HG03558 (cell line): ENCODE measurements around the gene TNS4.
"Not testable (repeated sequence)": the region's sequence is repeated elsewhere in the genome, so short reads cannot be mapped to it uniquely, and the experiment has no call there.

ENCODE experiments used
- ATAC-seq: cut with Tn5 transposase; IDR thresholded peaks from one replicate; pipeline ENCODE4 v1.9.1; 2021; ENCODE audit warnings: moderate number of reproducible peaks; ENCODE audit not compliant: unreplicated experiment; ENCODE audit errors: extremely low read depth

TNS4 gene, protein sequence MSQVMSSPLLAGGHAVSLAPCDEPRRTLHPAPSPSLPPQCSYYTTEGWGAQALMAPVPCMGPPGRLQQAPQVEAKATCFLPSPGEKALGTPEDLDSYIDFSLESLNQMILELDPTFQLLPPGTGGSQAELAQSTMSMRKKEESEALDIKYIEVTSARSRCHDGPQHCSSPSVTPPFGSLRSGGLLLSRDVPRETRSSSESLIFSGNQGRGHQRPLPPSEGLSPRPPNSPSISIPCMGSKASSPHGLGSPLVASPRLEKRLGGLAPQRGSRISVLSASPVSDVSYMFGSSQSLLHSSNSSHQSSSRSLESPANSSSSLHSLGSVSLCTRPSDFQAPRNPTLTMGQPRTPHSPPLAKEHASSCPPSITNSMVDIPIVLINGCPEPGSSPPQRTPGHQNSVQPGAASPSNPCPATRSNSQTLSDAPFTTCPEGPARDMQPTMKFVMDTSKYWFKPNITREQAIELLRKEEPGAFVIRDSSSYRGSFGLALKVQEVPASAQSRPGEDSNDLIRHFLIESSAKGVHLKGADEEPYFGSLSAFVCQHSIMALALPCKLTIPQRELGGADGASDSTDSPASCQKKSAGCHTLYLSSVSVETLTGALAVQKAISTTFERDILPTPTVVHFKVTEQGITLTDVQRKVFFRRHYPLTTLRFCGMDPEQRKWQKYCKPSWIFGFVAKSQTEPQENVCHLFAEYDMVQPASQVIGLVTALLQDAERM

DNA sequence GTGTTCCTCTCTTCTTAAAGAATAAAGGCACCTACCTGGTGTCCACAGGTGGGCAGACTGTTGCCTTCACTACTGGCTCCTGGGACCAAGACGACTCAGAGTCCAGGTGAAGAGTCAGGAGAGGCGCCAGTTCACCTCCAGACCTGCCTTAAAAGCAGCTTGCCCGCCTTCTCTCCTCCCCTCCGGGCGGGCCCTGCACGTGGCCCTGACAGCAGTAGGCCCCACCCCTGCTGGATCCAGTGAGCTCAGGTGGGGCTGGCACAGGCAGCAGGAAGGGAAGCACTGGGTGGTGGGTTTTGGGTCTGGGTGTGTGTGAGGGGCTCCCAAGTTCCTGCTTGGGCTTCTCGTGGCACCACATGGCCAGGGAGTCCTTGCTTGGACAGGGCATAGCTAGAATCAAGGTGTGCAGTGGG lies at the start of gene TNS4:
Gene TNS4 (minus strand): TSS at position 125 of the 413 bp plus-strand sequence. CDS start 5,198 bp downstream, outside the sequence.
- no peak for ATAC-seq

DNA sequence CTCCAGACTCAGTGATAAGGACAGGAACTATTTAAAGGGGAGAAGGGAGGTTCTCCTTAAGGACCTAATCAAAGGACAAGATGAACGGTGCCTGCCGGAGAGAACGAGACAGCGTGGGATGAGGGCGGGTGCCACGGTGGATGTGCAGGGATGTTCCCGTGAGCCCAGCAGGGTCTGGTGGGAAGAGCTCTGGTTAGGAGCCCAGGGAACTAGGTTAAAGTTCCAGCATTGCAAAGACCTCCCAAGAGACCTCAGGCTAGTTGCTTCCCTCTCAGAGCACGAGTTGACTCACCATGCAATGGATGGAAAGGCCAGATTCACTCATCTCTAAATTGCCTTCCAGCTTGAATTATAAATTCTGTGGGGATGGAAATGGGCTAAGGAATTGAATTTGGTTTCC lies 49.2 kb upstream of the TNS4 start:
- no peak for ATAC-seq

DNA sequence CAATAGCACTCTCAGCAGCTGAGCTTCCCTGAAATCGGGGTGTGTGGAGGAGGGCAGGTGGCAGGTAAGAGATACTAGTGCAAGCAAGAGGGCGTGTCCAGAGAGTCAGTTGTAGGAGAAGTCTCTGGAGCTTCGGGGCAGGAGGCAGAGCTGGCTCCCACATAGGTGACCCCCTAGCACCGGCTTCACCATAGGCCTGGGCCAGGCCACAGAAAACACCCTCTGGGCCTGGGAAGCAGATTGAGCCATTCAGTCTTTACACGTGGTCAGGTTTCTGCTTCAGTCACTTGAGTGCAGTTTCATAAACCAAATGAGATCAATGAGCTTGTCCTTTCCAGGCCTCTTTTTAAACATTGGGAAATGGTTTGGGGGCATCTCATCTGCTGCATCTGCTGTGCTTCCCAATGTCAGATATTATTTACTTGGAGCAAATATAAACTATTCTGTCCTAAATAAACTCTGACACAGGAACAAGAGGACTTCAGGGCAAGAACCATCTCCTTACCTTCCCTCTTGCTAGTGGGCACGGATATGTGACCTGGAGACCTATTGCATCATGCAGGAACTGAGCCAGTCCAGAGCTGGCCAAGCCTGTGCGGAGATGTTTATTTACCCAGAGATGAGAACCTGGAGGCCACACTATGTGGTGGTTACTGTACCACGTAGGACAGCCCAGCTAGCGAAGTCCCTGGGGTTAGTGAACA lies 47.7 kb upstream of the TNS4 start:
- no peak for ATAC-seq

- no peak for ATAC-seq
Observed at GRCh38 chr17:40548491-40548981, 47.1 kb upstream of the TNS4 start.

- no peak for ATAC-seq
Observed at GRCh38 chr17:40547785-40548478, 46.5 kb upstream of the TNS4 start.

- ATAC-seq, result no peak
Observed at GRCh38 chr17:40547079-40547784, 45.8 kb upstream of the TNS4 start.

GRCh38 chr17:40546497-40546896 lies 45.1 kb upstream of the TNS4 start:
- not testable (repeated sequence) for ATAC-seq

- no peak for ATAC-seq
Observed at GRCh38 chr17:40545660-40546059, 44.2 kb upstream of the TNS4 start.

GRCh38 chr17:40542558-40543411 lies 41.4 kb upstream of the TNS4 start:
- peak; percentile 33 for ATAC-seq

DNA sequence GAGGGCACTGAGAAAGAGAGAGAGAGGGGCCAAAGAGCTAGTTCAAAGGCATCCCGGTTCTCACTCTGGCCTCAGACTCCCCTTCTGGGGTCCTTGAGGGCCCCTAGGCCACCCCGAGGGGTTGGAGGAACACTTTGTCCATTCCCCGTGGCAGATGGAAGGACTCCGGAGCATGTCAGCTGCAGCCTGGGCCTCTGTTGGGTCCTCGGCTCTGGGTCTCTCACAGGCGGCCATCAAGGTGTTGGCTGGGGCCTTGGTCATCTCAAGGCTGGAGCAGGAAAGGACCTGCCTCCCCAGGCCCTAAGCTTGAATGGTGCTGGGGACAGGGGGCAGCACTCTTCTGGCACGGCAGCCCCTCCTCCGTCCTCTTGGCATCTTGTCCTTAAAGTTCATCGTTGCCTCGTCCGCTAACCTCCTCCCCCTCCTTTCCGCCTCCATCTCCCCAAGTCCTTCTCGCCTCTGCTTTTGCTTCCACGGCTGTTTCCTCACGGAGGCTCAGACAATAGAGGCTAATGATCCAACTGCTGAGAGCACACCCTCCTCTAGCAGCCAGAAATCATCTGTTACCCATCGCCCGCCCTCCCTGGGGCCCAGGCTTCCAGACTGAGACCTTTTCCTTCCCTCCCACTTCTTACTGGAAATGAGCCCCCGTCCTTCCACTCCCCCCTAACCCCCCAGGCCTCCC lies 40.6 kb upstream of the TNS4 start:
- no peak for ATAC-seq

DNA sequence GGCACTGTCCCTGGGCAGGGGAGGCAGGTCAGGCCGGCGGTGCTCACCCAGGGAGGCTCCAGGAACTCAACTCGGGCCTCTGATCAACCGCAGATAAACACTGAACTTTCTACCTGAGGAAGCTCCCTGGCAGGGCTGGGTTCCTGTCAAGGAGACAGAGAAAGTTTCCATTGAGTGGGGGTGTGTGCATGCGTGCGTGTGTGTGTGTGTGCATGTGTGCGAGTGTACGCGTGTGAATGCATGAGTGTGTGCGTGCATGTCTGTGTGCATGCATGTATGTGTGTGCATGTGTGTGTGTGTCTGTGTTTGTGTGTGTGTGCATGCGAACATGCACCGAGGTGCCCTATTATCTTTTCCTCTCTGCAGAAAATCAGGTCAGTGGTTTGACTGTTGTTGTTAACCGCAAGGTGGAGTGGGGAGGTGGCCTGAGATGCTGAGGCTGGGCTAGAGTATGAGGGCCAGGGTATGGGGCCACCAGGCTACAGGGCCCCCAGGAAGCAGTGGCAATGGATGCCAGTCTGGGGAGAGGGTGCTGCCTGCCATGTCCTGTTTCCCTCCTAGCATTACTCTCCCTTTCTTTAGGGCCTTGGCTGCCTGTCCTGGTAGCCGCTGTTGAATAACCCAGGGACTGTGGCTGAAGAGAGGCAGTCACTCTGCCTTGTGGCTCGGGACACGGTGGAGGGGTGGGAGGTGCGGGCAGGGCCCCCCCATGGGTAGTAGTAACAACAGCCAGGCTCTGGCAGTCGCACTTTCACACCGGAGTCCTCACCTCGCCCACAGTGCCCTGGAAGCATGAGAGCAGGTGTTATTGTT lies 39.8 kb upstream of the TNS4 start:
- no peak for ATAC-seq

DNA sequence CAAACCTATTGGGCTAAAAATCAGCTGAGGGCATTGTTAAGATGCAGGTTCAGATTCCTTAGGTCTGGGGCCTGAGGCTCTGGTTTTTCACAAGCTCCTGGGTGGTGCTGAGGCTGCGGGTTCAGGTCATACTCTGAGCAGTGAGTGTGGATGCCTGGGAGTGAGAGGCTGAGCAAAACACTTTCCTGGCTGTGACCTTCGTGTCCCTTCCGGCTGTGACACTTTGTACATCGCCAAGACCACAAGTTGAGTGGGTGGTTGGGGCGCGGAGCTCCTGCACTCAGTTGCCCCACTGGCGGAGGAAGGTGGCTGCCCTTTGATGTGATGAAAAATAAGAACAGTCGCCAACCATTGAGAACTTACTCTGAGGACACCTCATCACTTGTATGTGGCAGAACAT lies 39.0 kb upstream of the TNS4 start:
- no peak for ATAC-seq

DNA sequence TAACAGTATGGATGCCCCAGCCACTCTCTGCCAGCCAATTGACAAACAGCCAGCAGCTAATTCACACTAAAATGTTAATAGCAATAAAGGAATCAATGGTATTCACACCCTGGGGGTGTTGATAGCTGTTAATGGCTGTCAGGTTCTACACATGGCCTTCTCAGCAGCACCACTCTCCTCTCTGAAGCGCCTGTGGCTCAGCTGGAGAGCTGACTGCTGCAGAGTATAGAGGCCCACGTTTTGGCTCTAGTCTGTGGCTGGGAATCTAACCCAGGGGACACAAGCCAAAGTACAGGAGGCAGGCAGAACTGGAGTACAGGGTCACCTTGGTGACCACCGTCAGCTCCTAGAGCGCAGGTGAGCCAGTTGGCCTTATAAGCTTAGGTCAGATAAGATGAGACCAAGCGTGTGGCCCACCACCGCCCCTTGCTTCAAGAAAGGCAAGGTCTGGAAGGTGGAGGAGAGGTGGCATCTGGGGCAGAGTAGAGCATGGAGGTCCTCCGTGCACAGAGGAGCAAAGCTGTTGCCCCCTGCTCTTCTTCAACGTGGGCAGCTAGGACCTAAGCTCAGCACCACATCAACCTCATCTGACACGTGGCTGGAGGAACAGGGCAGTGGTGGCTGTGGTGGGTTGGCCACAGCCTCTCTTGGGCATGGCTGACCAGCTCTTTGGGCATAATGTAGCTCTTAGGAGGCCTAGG lies 38.4 kb upstream of the TNS4 start:
- ATAC-seq, result no peak

DNA sequence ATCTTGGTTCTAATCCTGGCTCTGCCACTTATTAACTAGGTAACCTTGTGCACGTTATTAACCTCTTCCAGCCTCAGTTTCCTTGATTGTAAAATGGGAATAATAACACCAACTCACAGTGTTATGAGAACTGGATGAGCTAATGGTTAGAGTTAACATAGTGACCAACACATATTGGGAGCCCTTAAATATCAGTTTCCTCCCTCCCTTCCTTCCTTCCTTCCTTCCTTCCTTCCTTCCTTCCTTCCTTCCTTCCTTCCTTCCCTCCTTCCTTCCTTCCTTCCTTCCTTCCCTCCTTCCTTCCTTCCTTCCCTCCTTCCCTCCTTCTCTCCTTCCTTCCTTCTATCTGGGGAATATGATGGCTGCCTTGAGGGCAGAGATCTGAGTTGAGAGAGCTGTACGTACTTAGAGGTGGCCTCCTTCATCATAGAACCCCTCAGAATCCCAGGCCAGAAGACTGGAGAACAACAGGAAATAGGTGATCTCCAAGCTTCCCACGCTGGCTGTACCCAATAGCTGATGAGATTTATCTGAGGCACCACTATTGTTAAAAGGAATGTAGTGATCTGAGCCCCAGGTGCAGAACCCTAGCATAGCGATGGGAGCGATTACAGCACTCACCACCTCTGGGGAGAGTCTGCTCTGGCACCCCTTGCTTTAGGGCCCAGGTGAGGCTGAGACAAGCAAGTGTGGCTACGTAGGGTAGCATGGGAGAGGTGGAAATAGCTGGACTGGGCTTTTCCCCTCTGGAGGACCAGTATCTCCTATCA lies 37.7 kb upstream of the TNS4 start:
- no peak for ATAC-seq

GRCh38 chr17:40538019-40538935 lies 36.9 kb upstream of the TNS4 start:
- no peak for ATAC-seq
